ENCODE measurements around the gene DUSP11. TPM values are rescaled to one million over a fixed set of nuclear protein-coding genes. Genes with fewer than 3 reads are reported as not detected.
A peak's percentile ranks its signal among the peaks of the same experiment; 100 is the strongest.

DUSP11 gene
- total RNA-seq, 3 donors from 2014 or later (not counting 1 experiment from before 2014, with no cell fraction given) = 45.7 to 50.2 (median 46.6) TPM

- TF ChIP-seq, protein P1, sequence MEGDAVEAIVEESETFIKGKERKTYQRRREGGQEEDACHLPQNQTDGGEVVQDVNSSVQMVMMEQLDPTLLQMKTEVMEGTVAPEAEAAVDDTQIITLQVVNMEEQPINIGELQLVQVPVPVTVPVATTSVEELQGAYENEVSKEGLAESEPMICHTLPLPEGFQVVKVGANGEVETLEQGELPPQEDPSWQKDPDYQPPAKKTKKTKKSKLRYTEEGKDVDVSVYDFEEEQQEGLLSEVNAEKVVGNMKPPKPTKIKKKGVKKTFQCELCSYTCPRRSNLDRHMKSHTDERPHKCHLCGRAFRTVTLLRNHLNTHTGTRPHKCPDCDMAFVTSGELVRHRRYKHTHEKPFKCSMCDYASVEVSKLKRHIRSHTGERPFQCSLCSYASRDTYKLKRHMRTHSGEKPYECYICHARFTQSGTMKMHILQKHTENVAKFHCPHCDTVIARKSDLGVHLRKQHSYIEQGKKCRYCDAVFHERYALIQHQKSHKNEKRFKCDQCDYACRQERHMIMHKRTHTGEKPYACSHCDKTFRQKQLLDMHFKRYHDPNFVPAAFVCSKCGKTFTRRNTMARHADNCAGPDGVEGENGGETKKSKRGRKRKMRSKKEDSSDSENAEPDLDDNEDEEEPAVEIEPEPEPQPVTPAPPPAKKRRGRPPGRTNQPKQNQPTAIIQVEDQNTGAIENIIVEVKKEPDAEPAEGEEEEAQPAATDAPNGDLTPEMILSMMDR (IDR thresholded peaks at IDR 0.05) = peak; percentile 87
Observed at GRCh38 chr2:73823916-73824523, 44.1 kb upstream of the DUSP11 start.

DNA sequence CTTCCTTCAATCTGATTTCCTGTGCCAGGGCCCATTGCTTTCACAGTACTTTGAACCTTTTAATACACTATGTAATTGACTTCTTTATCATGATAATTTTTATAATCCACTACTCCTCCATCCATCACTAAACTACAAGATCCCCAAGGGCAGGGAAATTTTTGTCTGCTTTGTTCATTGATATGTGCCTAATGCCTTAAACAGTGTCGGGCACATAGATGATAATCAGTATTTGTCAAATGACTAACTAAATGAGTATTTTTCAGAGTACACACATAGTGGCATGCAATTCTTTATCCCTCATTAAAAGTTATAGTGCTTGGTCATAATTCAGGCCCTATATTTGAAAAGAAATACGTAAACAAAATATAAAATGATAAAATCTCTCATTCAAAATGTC, 43.5 kb upstream of the DUSP11 start:
- TF ChIP-seq, protein P1 (IDR thresholded peaks at IDR 0.05) = no peak
- Histone ChIP-seq H3K9me3 (ENCODE audit: control insufficient read depth, insufficient read depth, low read length) (no peaks in the 10 kb centered on the region), H3K4me1 (ENCODE audit: control insufficient read depth, insufficient read depth, low read length) (peaks cover 8% of the 10 kb centered on the region), H3K4me3 (ENCODE audit: low read length) (no peak overlapping the region), H3K27ac (ENCODE audit: low read length) (no peak overlapping the region), H3K27me3 (ENCODE audit: control insufficient read depth, insufficient read depth, low read length) (no peaks in the 10 kb centered on the region), H3K36me3 (ENCODE audit: control insufficient read depth, insufficient read depth, low read length) (no peaks in the 10 kb centered on the region)
- DNase-seq (no peak), ATAC-seq (no peak)
- intact Hi-C loops (cut with micrococcal nuclease) = no loop called here
- Mint-ChIP-seq H3K27me3 (ENCODE audit: low read depth in 2 of 2) (peaks cover 0 to 19% of the 10 kb centered on the region in 2 donors), H3K36me3 (no peaks in the 10 kb centered on the region), H3K27ac (no peak overlapping the region), H3K4me1 (peaks cover 8 to 10% of the 10 kb centered on the region in 2 donors), H3K4me3 (no peak overlapping the region), H3K9me3 (no peaks in the 10 kb centered on the region)
- 86% methylated on average over 1 of the region's 2 CpGs for WGBS (ENCODE audit: insufficient coverage)

More at GRCh38 chr2:73823916-73824523, 44.1 kb upstream of the DUSP11 start:
- no peaks in the 10 kb centered on the region for H3K36me3 ChIP-seq (ENCODE audit: control insufficient read depth, insufficient read depth, low read length)
- no peak overlapping the region for H3K27ac ChIP-seq (ENCODE audit: low read length)
- Mint-ChIP-seq H3K27me3 (ENCODE audit: low read depth in 2 of 2) (peaks cover 0 to 19% of the 10 kb centered on the region in 2 donors), H3K27ac (no peak overlapping the region), H3K9me3 (no peaks in the 10 kb centered on the region), H3K36me3 (no peaks in the 10 kb centered on the region), H3K4me1 (peaks cover 14 to 16% of the 10 kb centered on the region in 2 donors), H3K4me3 (no peak overlapping the region)
- no peaks in the 10 kb centered on the region for H3K9me3 ChIP-seq (ENCODE audit: control insufficient read depth, insufficient read depth, low read length)
- no peaks in the 10 kb centered on the region for H3K27me3 ChIP-seq (ENCODE audit: control insufficient read depth, insufficient read depth, low read length)
- DNase-seq = peak in 1 of 2 donors; percentile 86
- WGBS (ENCODE audit: insufficient coverage) = 42% methylated on average over 2 of the region's 3 CpGs
- intact Hi-C loops (cut with micrococcal nuclease) = loop anchor here (1.0 to 2.0 kb wide), 2 partner anchors 323 to 511 kb away; partner anchors contain the start of gene BOLA3
- H3K4me3 ChIP-seq (ENCODE audit: low read length) = no peak overlapping the region
- ATAC-seq = peak in 2 of 3 donors; percentile 31 to 39
- H3K4me1 ChIP-seq (ENCODE audit: control insufficient read depth, insufficient read depth, low read length) = peaks cover 8% of the 10 kb centered on the region

GRCh38 chr2:73822991-73823390, 43.1 kb upstream of the DUSP11 start:
- Mint-ChIP-seq H3K9me3 (no peaks in the 10 kb centered on the region), H3K4me3 (no peak overlapping the region), H3K27me3 (ENCODE audit: low read depth in 2 of 2) (peaks cover 0 to 19% of the 10 kb centered on the region in 2 donors), H3K36me3 (no peaks in the 10 kb centered on the region), H3K4me1 (peaks cover 6 to 9% of the 10 kb centered on the region in 2 donors), H3K27ac (no peak overlapping the region)
- DNase-seq (no peak), ATAC-seq (no peak)
- Histone ChIP-seq H3K27ac (ENCODE audit: low read length) (no peak overlapping the region), H3K4me3 (ENCODE audit: low read length) (no peak overlapping the region), H3K9me3 (ENCODE audit: control insufficient read depth, insufficient read depth, low read length) (no peaks in the 10 kb centered on the region), H3K36me3 (ENCODE audit: control insufficient read depth, insufficient read depth, low read length) (no peaks in the 10 kb centered on the region), H3K27me3 (ENCODE audit: control insufficient read depth, insufficient read depth, low read length) (no peaks in the 10 kb centered on the region), H3K4me1 (ENCODE audit: control insufficient read depth, insufficient read depth, low read length) (peaks cover 4% of the 10 kb centered on the region)
- intact Hi-C loops (cut with micrococcal nuclease) = no loop called here
- 87% methylated on average over 2 of the region's 2 CpGs for WGBS (ENCODE audit: insufficient coverage)
- TF ChIP-seq, protein P1 (IDR thresholded peaks at IDR 0.05) = no peak

DNA sequence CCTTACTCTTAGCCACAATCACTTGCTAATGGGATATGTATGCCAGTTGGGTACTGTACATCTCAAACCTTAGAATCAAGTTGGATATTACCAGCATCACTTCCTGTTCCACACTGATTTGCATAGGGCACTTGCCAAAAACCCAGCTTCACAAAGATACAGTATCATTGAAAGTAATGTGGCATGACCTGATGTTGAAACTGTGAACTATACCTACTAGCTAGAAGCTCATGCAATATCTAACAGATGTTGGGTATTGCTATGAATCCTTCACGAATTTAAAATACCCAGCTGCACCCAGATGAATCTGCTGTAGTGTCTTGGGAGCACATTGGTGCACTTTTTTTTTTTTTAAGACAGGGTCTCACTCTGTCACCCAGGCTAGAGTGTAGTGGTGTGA, 42.4 kb upstream of the DUSP11 start:
- WGBS (ENCODE audit: insufficient coverage) = 70% methylated on average over 1 of the region's 1 CpG
- DNase-seq = no peak
- intact Hi-C loops (cut with micrococcal nuclease) = no loop called here
- ATAC-seq = no peak
- no peaks in the 10 kb centered on the region for H3K9me3 ChIP-seq (ENCODE audit: control insufficient read depth, insufficient read depth, low read length)
- no peak overlapping the region for H3K27ac Mint-ChIP-seq
- H3K36me3 Mint-ChIP-seq = no peaks in the 10 kb centered on the region
- no peaks in the 10 kb centered on the region for H3K9me3 Mint-ChIP-seq
- H3K4me1 Mint-ChIP-seq = peaks cover under 1 to 4% of the 10 kb centered on the region in 2 donors
- H3K36me3 ChIP-seq (ENCODE audit: control insufficient read depth, insufficient read depth, low read length) = no peaks in the 10 kb centered on the region
- peaks cover 4 to 19% of the 10 kb centered on the region in 2 donors for H3K27me3 Mint-ChIP-seq (ENCODE audit: low read depth in 2 of 2)
- H3K27me3 ChIP-seq (ENCODE audit: control insufficient read depth, insufficient read depth, low read length) = no peaks in the 10 kb centered on the region
- no peak overlapping the region for H3K4me3 ChIP-seq (ENCODE audit: low read length)
- H3K4me1 ChIP-seq (ENCODE audit: control insufficient read depth, insufficient read depth, low read length) = no peaks in the 10 kb centered on the region
- no peak overlapping the region for H3K27ac ChIP-seq (ENCODE audit: low read length)
- no peak overlapping the region for H3K4me3 Mint-ChIP-seq
- TF ChIP-seq, protein P1 (IDR thresholded peaks at IDR 0.05) = no peak
